Esophagus muscularis mucosa (tissue), 3 donors: ENCODE results near the gene CCDC34.
"Not testable (repeated sequence)": the region's sequence is repeated elsewhere in the genome, so short reads cannot be mapped to it uniquely, and the experiment has no call there.

Experiments
- CTCF ChIP-seq, 3 experiments: fragments of 200-600 bp in 2 of 3; fragments of 450-650 bp in 1 of 3; sonication (generic) in 2 of 3; IDR thresholded peaks; one replicate each; pipeline ENCODE4 v1.5.1; 2017 to 2019; ENCODE audit warnings: antibody characterized with exemption in 3 of 3, mild to moderate bottlenecking in 2 of 3, moderate library complexity in 1 of 3
- POLR2A ChIP-seq: fragments of 450-650 bp; IDR thresholded peaks from one replicate; pipeline ENCODE4 v1.6.1; 2017; ENCODE audit warnings: antibody characterized with exemption, moderate library complexity, mild to moderate bottlenecking, low read depth

DNA sequence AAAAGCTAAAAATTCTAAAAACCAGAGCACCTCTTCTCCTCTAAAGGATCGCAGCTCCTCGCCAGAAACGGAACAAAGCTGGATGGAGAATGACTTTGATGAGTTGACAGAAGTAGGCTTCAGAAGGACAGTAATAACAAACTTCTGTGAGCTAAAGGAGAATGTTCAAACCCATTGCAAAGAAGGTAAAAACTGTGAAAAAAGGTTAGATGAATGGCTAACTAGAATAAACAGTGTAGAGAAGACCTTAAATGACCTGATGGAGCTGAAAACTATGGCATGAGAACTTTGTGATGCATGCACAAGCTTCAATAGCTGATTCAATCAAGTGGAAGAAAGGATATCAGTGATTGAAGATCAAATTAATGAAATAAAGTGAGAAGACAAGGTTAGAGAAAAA lies 40.8 kb downstream of the CCDC34 start:
- TF ChIP-seq CTCF (IDR thresholded peaks at IDR 0.05); POLR2A: not testable (repeated sequence)
